ENCODE data around the gene UVRAG. TPM values are rescaled to one million over a fixed set of nuclear protein-coding genes. Genes with fewer than 3 reads are reported as not detected.

The UVRAG gene
- total and polyA plus RNA-seq, 2 of the 13 experiments (the other 11 are each of a cell fraction or from before 2014, with no cell fraction given): 9.7 to 17.3 TPM

GRCh38 chr11:75782540-75783263, 32.3 kb upstream of the UVRAG start (continued):
- TF ChIP-seq ZSCAN9 (CRISPR knock-in tag; IDR thresholded peaks at IDR 0.05; ENCODE audit: borderline replicate concordance) (peak; percentile 35; the same call in 1 of the 2 replicates), ZFX (CRISPR knock-in tag; IDR thresholded peaks at IDR 0.05; ENCODE audit: low read depth) (peak; percentile 62), NFAT5 (CRISPR knock-in tag; IDR thresholded peaks at IDR 0.05) (no peak), ZNF136 (CRISPR knock-in tag; IDR thresholded peaks at IDR 0.05; ENCODE audit: low read depth) (0 out of 2 replicates have a peak, but pooled peaks have one; percentile 6), NR2F2 (IDR thresholded peaks at IDR 0.05; ENCODE audit: borderline replicate concordance, low read depth) (peak; percentile 63; the same call in 1 of the 2 replicates), HES4 (CRISPR knock-in tag; IDR thresholded peaks at IDR 0.05; ENCODE audit: borderline replicate concordance) (no peak), ZNF256 (CRISPR knock-in tag; conservative IDR thresholded peaks at IDR 0.05) (no peak), EED (CRISPR knock-in tag; IDR thresholded peaks at IDR 0.05) (no peak), SMAD9 (CRISPR knock-in tag; IDR thresholded peaks at IDR 0.05) (peak; percentile 68; the same call in 1 of the 2 replicates), SNRNP70 (IDR thresholded peaks at IDR 0.05; ENCODE audit: low read depth, low read length) (no peak), DPF2 (CRISPR knock-in tag; IDR thresholded peaks at IDR 0.05; ENCODE audit: borderline replicate concordance, low read depth) (peak; percentile 21; the same call in 1 of the 2 replicates), REXO4 (CRISPR knock-in tag; IDR thresholded peaks at IDR 0.05; ENCODE audit: borderline replicate concordance) (no peak), RFX5 (IDR thresholded peaks at IDR 0.05; ENCODE audit: low read depth, low read length) (no peak), ZNF577 (CRISPR knock-in tag; IDR thresholded peaks at IDR 0.05; ENCODE audit: borderline replicate concordance, low read depth) (no peak), RFXAP (CRISPR knock-in tag; IDR thresholded peaks at IDR 0.05; ENCODE audit: borderline replicate concordance) (no peak), DRAP1 (CRISPR knock-in tag; IDR thresholded peaks at IDR 0.05) (no peak), ZNF709 (CRISPR knock-in tag; IDR thresholded peaks at IDR 0.05) (no peak), ZNF777 (CRISPR knock-in tag; IDR thresholded peaks at IDR 0.05) (peak; percentile 40; the same call in 1 of the 2 replicates), KLF13 (CRISPR knock-in tag; IDR thresholded peaks at IDR 0.05) (no peak), MYPOP (CRISPR knock-in tag; IDR thresholded peaks at IDR 0.05) (0 out of 2 replicates have a peak, but pooled peaks have one; percentile 44), ZNF333 (CRISPR knock-in tag; IDR thresholded peaks at IDR 0.05; ENCODE audit: borderline replicate concordance) (no peak), RBM22 (optimal IDR thresholded peaks at IDR 0.05; ENCODE audit: low read length) (no peak), PLSCR1 (CRISPR knock-in tag; IDR thresholded peaks at IDR 0.05; ENCODE audit: borderline replicate concordance) (no peak)

Data from HepG2 (cell line).